Kasumi-1 (cell line): Measurements from ENCODE around the gene MTHFR.

Experiments
- DNase-seq, 2 experiments: peaks; one replicate each; lab custom pipeline; 2025; lab: John Stamatoyannopoulos, UW

MTHFR gene

DNA sequence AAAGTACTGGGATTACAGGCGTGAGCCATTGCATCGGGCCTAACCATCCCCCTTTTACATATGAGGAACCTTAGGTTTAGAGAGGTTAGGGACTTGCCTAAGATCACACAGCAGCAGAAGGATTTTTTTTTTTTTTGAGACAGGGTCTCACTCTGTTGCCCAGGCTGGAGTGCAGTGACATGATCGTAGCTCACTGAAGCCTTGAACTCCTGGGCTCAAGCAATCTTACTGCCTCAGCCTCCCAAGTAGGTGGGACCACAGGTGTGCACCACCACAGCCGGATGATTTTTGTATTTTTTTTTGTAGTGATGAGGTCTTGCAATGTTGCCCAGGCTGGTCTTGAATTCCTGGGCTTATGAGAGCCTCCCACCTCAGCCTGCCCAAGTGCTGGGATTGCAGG is 46.0 kb downstream of the MTHFR start:
- DNase-seq = no peak

GRCh38 chr1:11757047-11757446 is 48.7 kb downstream of the MTHFR start:
- no peak for DNase-seq

DNA sequence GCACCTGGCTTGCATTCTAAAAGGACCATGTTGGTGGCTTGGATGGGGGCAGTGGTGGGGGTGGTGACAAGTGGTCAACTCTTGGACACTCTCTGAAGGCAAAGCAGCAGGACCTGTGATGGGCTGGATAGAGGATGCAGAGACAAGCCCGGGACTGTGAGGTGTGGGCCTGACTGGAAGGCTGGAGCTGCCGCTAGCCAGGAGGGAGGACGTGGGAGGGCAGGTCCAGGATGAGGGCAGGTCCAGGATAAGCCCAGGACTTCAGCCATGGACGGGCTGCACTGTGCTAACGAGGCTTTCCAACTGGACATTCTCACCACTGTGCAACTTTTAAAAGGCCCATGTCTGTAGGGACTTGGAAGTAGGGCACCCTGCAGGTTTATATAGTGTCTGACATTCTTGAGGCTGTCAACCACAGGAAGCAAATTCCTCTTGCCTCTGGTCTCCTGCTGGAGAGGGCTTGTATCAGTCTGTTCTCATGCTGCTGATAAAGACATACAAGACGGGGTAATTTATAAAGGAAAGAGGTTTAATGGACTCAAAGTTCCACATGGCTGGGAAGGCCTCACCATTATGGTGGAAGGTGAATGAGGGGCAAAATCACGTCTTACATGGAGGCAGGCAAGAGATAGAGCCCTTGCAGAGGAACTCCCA is 52.1 kb downstream of the MTHFR start:
- DNase-seq = no peak

DNA sequence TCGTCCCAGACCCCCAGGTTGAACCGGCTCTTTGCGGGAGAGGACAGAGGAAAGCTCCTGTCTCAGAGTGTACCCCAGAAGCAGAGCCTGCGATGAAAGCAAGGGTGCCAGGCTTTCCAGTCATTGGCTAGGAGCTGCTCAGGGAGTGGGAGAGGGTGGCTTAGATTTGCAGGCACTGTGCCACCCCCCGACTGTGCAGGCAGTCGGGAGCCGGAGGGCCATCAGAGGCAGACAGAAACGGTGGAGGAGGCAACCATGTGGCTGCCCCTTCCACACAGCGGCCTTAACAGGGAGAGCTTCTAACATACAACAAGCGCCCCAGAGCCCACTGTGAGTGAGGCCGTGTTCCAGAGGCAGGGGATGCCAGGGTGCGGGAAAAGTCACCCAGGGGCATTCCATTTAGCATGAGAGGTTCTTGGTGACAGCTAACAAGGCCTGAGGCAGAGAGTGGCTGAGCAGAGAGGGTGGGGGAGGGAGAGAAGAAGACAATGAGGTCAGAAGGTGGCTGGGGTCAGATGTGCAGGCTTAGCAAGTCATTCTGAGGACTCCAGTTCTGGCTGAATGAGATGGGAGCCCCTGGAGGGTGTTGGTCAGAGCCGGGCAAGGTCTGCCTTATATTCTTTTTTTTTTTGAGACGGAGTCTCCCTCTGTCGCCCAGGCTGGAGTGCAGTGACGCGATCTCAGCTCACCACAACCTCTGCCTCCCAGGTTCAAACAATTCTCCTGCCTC is 53.2 kb downstream of the MTHFR start:
- no peak for DNase-seq

- no peak for DNase-seq
Measured at GRCh38 chr1:11751087-11751486, 54.7 kb downstream of the MTHFR start.

DNA sequence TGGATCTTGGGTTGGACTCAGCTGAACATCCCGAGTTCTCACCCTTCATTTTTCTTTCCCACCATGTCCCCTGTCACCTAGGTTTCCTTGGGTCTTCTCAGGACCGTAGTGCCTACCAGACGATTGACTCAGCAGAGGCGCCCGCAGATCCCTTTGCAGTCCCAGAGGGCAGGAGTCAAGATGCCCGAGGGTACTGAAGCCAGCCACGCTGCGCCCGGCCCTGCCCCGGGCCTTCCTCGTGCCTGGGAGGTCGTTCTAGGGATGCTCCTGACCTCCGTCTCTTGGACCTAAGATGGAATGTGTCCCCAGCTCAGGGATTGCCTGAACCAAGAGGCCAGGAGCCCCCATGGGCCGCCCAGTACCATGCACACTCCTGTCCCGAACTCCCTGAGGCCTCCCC is 55.8 kb downstream of the MTHFR start:
- DNase-seq = no peak

DNA sequence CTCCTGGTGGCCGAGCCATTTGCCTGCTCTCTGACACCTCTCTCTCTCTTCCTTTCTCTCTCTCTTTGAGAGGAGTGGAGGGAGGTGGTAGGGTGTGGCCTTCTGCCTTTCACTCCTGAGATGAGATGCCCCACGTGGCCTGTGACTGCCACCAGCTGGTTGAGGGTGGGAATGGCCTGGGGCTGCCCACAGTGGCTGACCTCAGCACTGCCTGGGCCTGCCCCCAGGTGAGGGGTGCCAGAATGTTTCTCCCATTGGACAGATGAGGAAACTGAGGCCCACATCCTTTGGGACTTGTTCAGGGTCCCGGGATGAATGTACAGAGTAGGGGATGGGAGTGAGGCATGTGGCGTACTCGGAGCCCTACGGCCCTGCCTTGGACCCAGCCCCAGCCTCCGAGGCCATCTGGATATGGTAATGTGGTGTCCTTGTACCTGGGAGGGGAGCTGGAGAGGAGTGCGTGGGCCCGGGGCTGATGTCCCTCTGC is 56.5 kb downstream of the MTHFR start:
- DNase-seq = peak; percentile 46 to 74

GRCh38 chr1:11748294-11749202 is 57.2 kb downstream of the MTHFR start:
- no peak for DNase-seq

DNA sequence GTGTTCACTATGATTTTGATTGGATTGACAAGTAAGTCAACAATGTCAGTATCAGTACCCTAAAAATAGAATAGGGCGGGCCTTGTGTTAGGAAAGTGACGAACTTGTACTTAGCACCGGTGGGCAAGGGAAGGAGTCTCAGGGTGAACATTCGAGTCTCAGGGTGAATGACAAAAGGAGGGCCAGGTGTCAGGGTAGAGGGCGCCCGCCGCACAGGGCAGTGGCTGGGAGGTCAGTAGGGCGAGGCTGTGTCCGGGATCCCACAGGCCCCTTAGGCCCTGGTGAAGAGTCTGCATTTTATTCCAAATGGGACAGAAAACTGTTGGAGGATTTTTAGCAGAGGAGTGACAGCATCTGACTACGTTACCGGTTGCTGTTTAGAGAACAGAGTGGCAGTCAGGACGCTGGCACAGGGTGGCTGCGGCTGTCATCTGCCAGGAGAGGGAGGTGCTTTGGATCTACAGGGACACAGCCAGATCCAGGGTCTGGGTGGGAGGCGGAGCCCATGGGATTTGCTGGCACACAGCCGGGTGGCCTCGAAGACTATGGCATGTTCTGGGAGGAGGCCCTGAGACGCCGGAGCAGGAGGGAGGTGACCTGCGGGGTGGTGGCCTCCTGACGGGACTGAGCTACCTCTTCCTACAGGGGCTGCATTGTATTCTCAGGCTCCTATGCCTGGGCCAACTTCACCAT is 58.8 kb downstream of the MTHFR start:
- no peak for DNase-seq

DNA sequence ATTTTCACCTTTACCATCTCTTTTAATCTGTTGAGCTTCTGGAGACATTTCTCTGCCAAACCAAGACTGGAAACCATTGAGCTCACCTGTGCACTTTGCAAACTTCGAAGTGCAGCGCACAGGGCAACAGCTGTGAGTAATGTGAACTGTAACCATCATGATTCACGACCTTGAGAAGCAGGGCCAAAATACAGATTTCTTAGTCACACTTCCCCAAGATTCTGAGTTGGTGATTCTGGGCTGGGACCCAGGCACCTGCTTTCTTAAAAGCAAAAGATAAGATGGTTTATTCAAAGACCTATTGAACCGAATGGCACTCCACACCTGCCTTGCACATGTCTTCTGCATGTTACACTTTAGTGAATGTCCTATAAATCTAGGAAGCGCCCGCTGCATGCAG is 59.7 kb downstream of the MTHFR start:
- no peak for DNase-seq

GRCh38 chr1:11744287-11744686 is 61.5 kb downstream of the MTHFR start:
- DNase-seq = no peak

GRCh38 chr1:11741919-11742558 is 63.7 kb downstream of the MTHFR start:
- DNase-seq = no peak

DNA sequence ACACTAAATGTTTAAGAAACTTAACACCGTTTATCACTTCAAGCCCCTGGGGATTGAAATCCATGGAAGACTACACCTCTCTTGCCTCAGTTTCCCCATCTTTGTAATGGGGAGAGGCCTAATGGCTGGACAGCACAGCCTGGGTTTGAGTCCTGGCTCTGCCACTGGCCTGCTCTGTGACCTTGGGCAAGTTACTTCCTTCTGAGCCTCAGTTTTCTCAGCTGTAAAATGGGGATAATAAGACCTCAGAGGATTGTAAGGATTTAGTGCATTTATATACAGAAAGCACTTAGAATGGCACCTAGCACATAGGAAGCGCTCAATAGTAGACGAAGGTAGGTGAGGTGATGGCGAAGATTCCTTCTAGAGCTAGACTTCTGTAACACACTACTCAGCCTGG is 64.3 kb downstream of the MTHFR start:
- DNase-seq = no peak

- peak; percentile 74 to 86 for DNase-seq
Measured at GRCh38 chr1:11740258-11741192, 65.2 kb downstream of the MTHFR start.

GRCh38 chr1:11738783-11739182 is 67.0 kb downstream of the MTHFR start:
- peak; percentile 61 to 67 for DNase-seq

DNA sequence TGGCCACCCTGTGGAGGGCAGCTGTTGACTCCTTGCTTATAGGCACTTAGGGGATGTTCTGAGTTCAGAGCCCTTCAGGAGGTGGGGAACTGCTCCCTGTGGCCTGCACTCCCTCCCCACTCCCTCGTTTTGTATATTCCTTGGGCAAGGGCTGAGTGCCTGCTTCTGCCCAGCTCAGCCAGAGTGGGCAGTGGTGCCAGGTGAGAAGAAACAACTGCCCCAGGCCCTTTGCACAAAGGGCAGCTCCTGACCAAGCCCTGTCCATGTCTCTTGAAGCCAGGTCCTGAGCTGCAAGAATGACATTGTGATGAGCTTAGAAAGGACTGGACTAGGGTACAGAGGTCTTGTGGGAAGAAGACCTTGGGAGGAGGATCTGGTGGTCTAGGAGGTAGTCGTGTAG is 67.7 kb downstream of the MTHFR start:
- DNase-seq = no peak

- DNase-seq = no peak
Measured at GRCh38 chr1:11736746-11737639, 68.8 kb downstream of the MTHFR start.

DNA sequence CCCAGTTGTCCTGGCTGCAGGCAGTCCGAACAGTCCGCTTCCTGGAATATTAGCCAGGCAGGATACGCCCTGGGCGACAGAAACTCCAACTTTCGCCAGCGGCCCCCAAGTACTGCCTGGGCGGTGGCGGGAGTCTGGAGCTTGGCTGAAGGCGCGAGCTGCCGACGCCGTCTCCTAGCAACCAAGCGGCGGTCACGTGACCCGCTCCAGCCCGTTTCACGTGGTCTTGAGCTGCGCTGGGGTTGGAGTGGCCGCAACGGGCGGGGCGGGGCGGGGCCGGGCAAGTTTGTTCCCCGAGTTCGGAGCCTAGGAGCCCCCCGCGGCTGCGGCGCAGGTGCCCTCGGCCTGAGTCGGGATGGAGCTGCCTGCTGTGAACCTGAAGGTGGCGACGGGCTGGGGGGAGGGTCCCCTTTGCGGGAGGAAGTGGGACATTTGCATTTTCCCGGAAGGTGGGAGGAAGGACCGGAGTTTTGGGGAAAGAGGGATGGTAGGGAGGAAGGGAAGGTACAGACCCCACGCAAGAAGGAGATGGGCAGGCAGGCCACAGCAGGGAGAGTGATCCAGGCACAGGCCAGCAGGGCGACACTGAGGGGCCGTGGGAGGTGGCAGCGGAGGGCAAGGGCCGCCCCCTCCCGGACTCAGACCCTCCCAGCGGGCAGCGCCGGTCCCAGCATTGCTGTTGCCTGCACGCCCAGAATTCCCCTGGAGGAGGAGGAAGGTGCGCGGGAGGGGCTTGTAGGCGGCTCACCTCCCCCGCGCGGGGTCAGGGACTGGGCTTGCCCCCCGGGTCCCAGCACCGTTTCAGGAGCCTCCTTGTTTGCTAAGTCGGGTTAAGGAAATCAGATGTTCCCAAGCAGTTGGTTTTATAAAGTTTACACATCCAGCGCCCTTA is 69.7 kb downstream of the MTHFR start, which contains the start of gene AGTRAP:
TSS of gene AGTRAP (plus strand) at position 283 of the 892 bp plus-strand sequence. CDS start at position 356, 73 bp downstream.
- peak; percentile 91 to 95 for DNase-seq
